ENCODE measurements around the gene FBXO46.

- TF ChIP-seq CTCF (IDR thresholded peaks at IDR 0.05) (no peak), POLR2A (IDR thresholded peaks at IDR 0.05) (no peak)
These were observed 70.1 kb downstream of the FBXO46 start for GRCh38 chr19:45660636-45661035.

Measured in thyroid gland (tissue), 4 donors.